Neural progenitor cell (in vitro differentiated cells): ENCODE measurements around the gene SERTM1.

Experiments used
- CTCF ChIP-seq: fragments of 200-600 bp; sonication (generic); IDR thresholded peaks from 2 replicates; pipeline ENCODE4 v1.5.1; 2017; ENCODE audit warnings: antibody characterized with exemption, mild to moderate bottlenecking
- EZH2 ChIP-seq: fragments of 200-600 bp; sonication (generic); IDR thresholded peaks from 2 replicates; pipeline ENCODE4 v1.6.1; 2017; ENCODE audit warnings: antibody characterized with exemption, mild to moderate bottlenecking, moderate library complexity
- EZH2phosphoT487 ChIP-seq: fragments of 200-600 bp; sonication (generic); IDR thresholded peaks from 2 replicates; pipeline ENCODE4 v1.6.1; 2017; ENCODE audit warnings: antibody characterized with exemption

- TF ChIP-seq EZH2phosphoT487 (no peak), CTCF (no peak), EZH2 (no peak)
Measured at GRCh38 chr13:36630181-36630803, 43.5 kb upstream of the SERTM1 start.
